ENCODE results near the gene FSTL4. TPM values are rescaled to one million over a fixed set of nuclear protein-coding genes. Genes with fewer than 3 reads are reported as not detected.

FSTL4 gene
- total and polyA plus RNA-seq, 2 of the 4 experiments (the other 2 are of a cell fraction), result 0.18 TPM; not detected in 1

GRCh38 chr5:133643365-133643764 lies 31.0 kb upstream of the FSTL4 start:
- DNase-seq (no peak), ATAC-seq (ENCODE audit: low read depth) (no peak)
- no peak overlapping the region for H3K4ac ChIP-seq (ENCODE audit: low read depth, low read length)
- ChIA-PET POLR2A (ENCODE audit: unreplicated experiment) (no interaction called here), CTCF (no interaction called here)
- no peak overlapping the region for H2BK5ac ChIP-seq (ENCODE audit: low read depth, low read length, poor library complexity, severe bottlenecking)
- no peak overlapping the region for H3K27ac ChIP-seq (ENCODE audit: insufficient read depth, low read length)
- H3K18ac ChIP-seq (ENCODE audit: low read depth, low read length), result no peak overlapping the region
- H4K91ac ChIP-seq (ENCODE audit: insufficient read depth, low read depth, low read length), result no peak overlapping the region
- no peak overlapping the region for H3K14ac ChIP-seq (replicated peaks; ENCODE audit: low read depth, low read length)
- H3K79me1 ChIP-seq (ENCODE audit: low read depth in 1 of 2, low read length in 2 of 2), result no peaks in the 10 kb centered on the region
- H3K9me3 ChIP-seq (ENCODE audit: control insufficient read depth, insufficient read depth, low read length), result no peaks in the 10 kb centered on the region
- H2AFZ ChIP-seq (replicated peaks; ENCODE audit: low read length, poor library complexity), result no peak overlapping the region
- no peak overlapping the region for H4K5ac ChIP-seq (ENCODE audit: low read depth, low read length)
- H4K8ac ChIP-seq (ENCODE audit: low read depth in 2 of 2, low read length in 2 of 2), result no peak overlapping the region
- no peak overlapping the region for H2AK9ac ChIP-seq (replicated peaks; ENCODE audit: low read depth, low read length, poor library complexity)
- H3K23ac ChIP-seq (ENCODE audit: low read depth, low read length), result no peak overlapping the region
- dilution Hi-C loops (cut with HindIII; ENCODE audit: low sequenced_read_pairs, unreplicated experiment), result no loop called here
- WGBS, 2 experiments (ENCODE audit: extremely low coverage in 2 of 2, insufficient read length in 1 of 2), result no CpG with 5 or more reads among the region's 4 CpGs
- H3K9me1 ChIP-seq (ENCODE audit: insufficient read depth, low read length), result no peaks in the 10 kb centered on the region
- in situ Hi-C loops (cut with MboI; ENCODE audit: low sequenced_read_pairs), result no loop called here
- H3K4me3 ChIP-seq (ENCODE audit: insufficient read depth, low read depth, low read length), result no peak overlapping the region
- no peaks in the 10 kb centered on the region for H4K20me1 ChIP-seq (ENCODE audit: insufficient read depth, low read length)
- H3K9ac ChIP-seq (ENCODE audit: low read depth, low read length), result no peak overlapping the region
- intact Hi-C loops (cut with micrococcal nuclease), result no loop called here
- H2BK20ac ChIP-seq (ENCODE audit: low read depth, low read length), result no peak overlapping the region
- no peak overlapping the region for H2BK15ac ChIP-seq (ENCODE audit: low read depth, low read length)
- H3K4me1 ChIP-seq (ENCODE audit: control insufficient read depth, insufficient read depth, low read length), result no peaks in the 10 kb centered on the region
- H3K36me3 ChIP-seq (ENCODE audit: control insufficient read depth, insufficient read depth, low read length), result no peaks in the 10 kb centered on the region
- no peak overlapping the region for H3K56ac ChIP-seq (ENCODE audit: extremely low read depth, insufficient read depth, low read length)
- no peaks in the 10 kb centered on the region for H3K27me3 ChIP-seq (ENCODE audit: control insufficient read depth, insufficient read depth, low read length)
- H2BK120ac ChIP-seq (ENCODE audit: low read depth, low read length), result no peak overlapping the region
- no TSS peak for BruUV-seq (replicated peaks)
- no peak overlapping the region for H3K4me2 ChIP-seq (ENCODE audit: low read depth, low read length)
- no peak overlapping the region for H2AK5ac ChIP-seq (ENCODE audit: low read depth, low read length)
- TF ChIP-seq CHD1 (IDR thresholded peaks at IDR 0.05; ENCODE audit: low read depth, low read length), result no peak

All from IMR-90 (cell line).